CD14-positive monocyte (primary cell): ENCODE measurements around the gene FIBCD1. TPM values are rescaled to one million over a fixed set of nuclear protein-coding genes. Genes with fewer than 3 reads are reported as not detected.

Experiments
- DNase-seq, 3 donors: peaks; one replicate each; pipeline ENCODE4 v3.0.0-alpha.2; 2011 to 2022
- H2AFZ ChIP-seq: 2 replicates; pipeline ENCODE4 v1.6.0; 2012; ENCODE audit warnings: mild to moderate bottlenecking, low read depth, low read length, inconsistent platforms; ENCODE audit not compliant: insufficient read depth, poor library complexity, severe bottlenecking
- H3K27ac ChIP-seq, 2 donors: 1 replicate in 1 of 2; 2 replicates in 1 of 2; pipeline ENCODE4 v1.5.1; 2012 to 2013; ENCODE audit warnings: low read length in 2 of 2, control low read depth in 1 of 2, inconsistent platforms in 1 of 2, low read depth in 1 of 2, mild to moderate bottlenecking in 1 of 2
- H3K27me3 ChIP-seq, 2 donors: one replicate each; pipeline versions ENCODE4 v1.6.0 to v1.6.1; 2011 to 2013; ENCODE audit warnings: low read length in 2 of 2; ENCODE audit not compliant: control insufficient read depth in 2 of 2, insufficient read depth in 2 of 2
- H3K36me3 ChIP-seq, 2 donors: replicated peaks in 1 of 2; 1 replicate in 1 of 2; 2 replicates in 1 of 2; pipeline versions ENCODE4 v1.5.1 to v1.6.1; 2012 to 2013; ENCODE audit warnings: low read length in 2 of 2, control low read depth in 1 of 2, inconsistent platforms in 1 of 2, mild to moderate bottlenecking in 1 of 2; ENCODE audit not compliant: insufficient read depth in 2 of 2, control insufficient read depth in 1 of 2
- H3K4me1 ChIP-seq, 2 donors: 1 replicate in 1 of 2; 2 replicates in 1 of 2; pipeline versions ENCODE4 v1.5.1 to v1.6.1; 2012 to 2013; ENCODE audit warnings: low read length in 2 of 2, control low read depth in 1 of 2, inconsistent platforms in 1 of 2, mild to moderate bottlenecking in 1 of 2, moderate library complexity in 1 of 2; ENCODE audit not compliant: insufficient read depth in 2 of 2, control insufficient read depth in 1 of 2
- H3K4me2 ChIP-seq: replicated peaks from 2 replicates; pipeline ENCODE3; 2012; ENCODE audit warnings: low read length, moderate library complexity, mild to moderate bottlenecking; ENCODE audit not compliant: poor library complexity, severe bottlenecking; ENCODE audit errors: extremely low read depth
- H3K4me3 ChIP-seq, 3 experiments: fragments of 200-600 bp in 1 of 3; sonication (generic) in 1 of 3; replicated peaks in 1 of 3; 1 replicate in 2 of 3; 2 replicates in 1 of 3; pipeline ENCODE4 v1.5.1; 2011 to 2013; ENCODE audit warnings: low read length in 3 of 3, mild to moderate bottlenecking in 3 of 3, control low read depth in 2 of 3, low read depth in 2 of 3, inconsistent platforms in 1 of 3, moderate library complexity in 1 of 3
- H3K79me2 ChIP-seq: 2 replicates; pipeline ENCODE4 v1.6.0; 2012; ENCODE audit warnings: mild to moderate bottlenecking, control low read depth, inconsistent platforms, low read length, moderate library complexity; ENCODE audit not compliant: insufficient read depth
- H3K9ac ChIP-seq: 2 replicates; pipeline ENCODE4 v1.6.0; 2017; ENCODE audit warnings: low read length, mild to moderate bottlenecking; ENCODE audit not compliant: insufficient read depth, poor library complexity, severe bottlenecking
- H3K9me3 ChIP-seq, 2 donors: replicated peaks in 1 of 2; 1 replicate in 1 of 2; 2 replicates in 1 of 2; pipeline versions ENCODE4 v1.5.1 to v1.6.1; 2012 to 2013; ENCODE audit warnings: low read length in 2 of 2, control low read depth in 1 of 2; ENCODE audit not compliant: control insufficient read depth in 1 of 2, insufficient read depth in 1 of 2
- H4K20me1 ChIP-seq: 2 replicates; pipeline ENCODE4 v1.6.0; 2012; ENCODE audit warnings: mild to moderate bottlenecking, low read length, control low read depth, moderate library complexity; ENCODE audit not compliant: insufficient read depth
- H3K27ac Mint-ChIP-seq, 7 donors: one replicate each; pipeline ENCODE4 v1.8.0; 2020; ENCODE audit warnings: mild to moderate bottlenecking in 7 of 7, mixed read lengths in 7 of 7, moderate library complexity in 6 of 7, inconsistent platforms in 2 of 7
- H3K27me3 Mint-ChIP-seq, 3 donors: one replicate each; pipeline ENCODE4 v1.8.0; 2021 to 2022; ENCODE audit warnings: low read depth in 3 of 3, mild to moderate bottlenecking in 3 of 3, mixed read lengths in 3 of 3, moderate library complexity in 3 of 3, inconsistent platforms in 1 of 3
- H3K36me3 Mint-ChIP-seq, 2 donors: one replicate each; pipeline ENCODE4 v1.8.0; 2020; ENCODE audit warnings: mixed read lengths in 2 of 2, inconsistent platforms in 1 of 2, mild to moderate bottlenecking in 1 of 2
- H3K4me1 Mint-ChIP-seq: one replicate; pipeline ENCODE4 v1.8.0; 2020; ENCODE audit warnings: mild to moderate bottlenecking, mixed read lengths
- H3K4me3 Mint-ChIP-seq, 2 donors: one replicate each; pipeline ENCODE4 v1.8.0; 2020; ENCODE audit warnings: mild to moderate bottlenecking in 2 of 2, mixed read lengths in 2 of 2, moderate library complexity in 1 of 2
- H3K9me3 Mint-ChIP-seq, 7 donors: one replicate each; pipeline ENCODE4 v1.8.0; 2020 to 2022; ENCODE audit warnings: mixed read lengths in 7 of 7, mild to moderate bottlenecking in 6 of 7, moderate library complexity in 6 of 7, inconsistent platforms in 2 of 7
- CTCF ChIP-seq: fragments of 200-600 bp; IDR thresholded peaks from one replicate; pipeline ENCODE4 v1.8.0; 2022; ENCODE audit warnings: antibody characterized with exemption, mild to moderate bottlenecking
- WGBS: methylation state at CpG from one replicate; pipeline ENCODE4 v1.1.5; 2013; ENCODE audit warnings: missing lambda C conversion rate; ENCODE audit not compliant: insufficient coverage; 5-methylcytosine and 5-hydroxymethylcytosine counted together
- intact Hi-C, 2 donors: fragments of 100-400 bp; cut with micrococcal nuclease; formaldehyde crosslinking; loops; one replicate each; pipeline versions ENCODE4 v1.15.0 to v1.15.1; 2023
- polyA plus RNA-seq, 3 donors: library from polyadenylated mRNA; depleted of rRNA in 1 of 3; unstranded in 2 of 3; stranded (reverse) in 1 of 3; fragments of 300-500 nt in 2 of 3; fragments of >200 nt in 1 of 3; fragmentation: Illumina TruSeq in 2 of 3; gene quantifications; 1 replicate in 2 of 3; 2 replicates in 1 of 3; pipeline ENCODE4 v1.2.3, GENCODE V29; 2012 to 2021

The FIBCD1 gene
- polyA plus RNA-seq, 3 donors, result not detected

- H3K9me3 ChIP-seq, result no peaks in the 10 kb centered on the region
- no peak within 1 kb of the TSS for H2AFZ ChIP-seq
- no peak within 1 kb of the TSS for H3K4me3 ChIP-seq
- peaks cover 17 to 18% of the 10 kb centered on the region in 2 donors for H3K4me1 ChIP-seq
- no peaks in the 10 kb centered on the region for H4K20me1 ChIP-seq
- Mint-ChIP-seq H3K27me3 (peaks cover 3 to 8% (median 7%) of the 10 kb centered on the region in 3 donors), H3K27ac (no peak within 1 kb of the TSS), H3K4me3 (no peak within 1 kb of the TSS), H3K4me1 (peaks cover 20% of the 10 kb centered on the region), H3K9me3 (peaks cover 0 to 1% (median 0%) of the 10 kb centered on the region in 7 donors), H3K36me3 (peaks cover 0 to 4% of the 10 kb centered on the region in 2 donors)
- intact Hi-C loops, result no loop called here
- no peak for DNase-seq
- 96% methylated on average over 24 of the region's 27 CpGs for WGBS
- no peak within 1 kb of the TSS for H3K9ac ChIP-seq
- no peak within 1 kb of the TSS for H3K27ac ChIP-seq
- no peak within 1 kb of the TSS for H3K4me2 ChIP-seq
- no peak for TF ChIP-seq CTCF
- H3K27me3 ChIP-seq, result no peaks in the 10 kb centered on the region
- no peaks in the 10 kb centered on the region for H3K36me3 ChIP-seq
- H3K79me2 ChIP-seq, result no peaks in the 10 kb centered on the region
These were observed 42.6 kb downstream of the FIBCD1 start, which contains the start of gene QRFP for GRCh38 chr9:130896233-130897014. QRFP (minus strand) TSS chr9:130896812; CDS start chr9:130893838, 2,974 bp downstream.

GRCh38 chr9:130895481-130896232 lies 43.4 kb downstream of the FIBCD1 start:
- Histone ChIP-seq H3K4me1 (peaks cover 17 to 18% of the 10 kb centered on the region in 2 donors), H3K9ac (no peak overlapping the region), H3K27me3 (no peaks in the 10 kb centered on the region), H3K9me3 (no peaks in the 10 kb centered on the region), H3K79me2 (no peaks in the 10 kb centered on the region), H3K4me3 (no peak overlapping the region), H4K20me1 (no peaks in the 10 kb centered on the region), H2AFZ (no peak overlapping the region), H3K27ac (no peak overlapping the region), H3K36me3 (no peaks in the 10 kb centered on the region), H3K4me2 (no peak overlapping the region)
- H3K27ac Mint-ChIP-seq, result no peak overlapping the region
- peaks cover 3 to 8% (median 6%) of the 10 kb centered on the region in 3 donors for H3K27me3 Mint-ChIP-seq
- 89% methylated on average over 19 of the region's 24 CpGs for whole genome bisulfite sequencing
- DNase-seq, result no peak
- H3K4me1 Mint-ChIP-seq, result peaks cover 20% of the 10 kb centered on the region
- TF ChIP-seq CTCF, result no peak
- peaks cover 0 to 6% of the 10 kb centered on the region in 2 donors for H3K36me3 Mint-ChIP-seq
- no peak overlapping the region for H3K4me3 Mint-ChIP-seq
- intact Hi-C loops, result no loop called here
- H3K9me3 Mint-ChIP-seq, result peaks cover 0 to 1% (median 0%) of the 10 kb centered on the region in 7 donors
